ENCODE data around the gene SLC66A1.

- no peak for TF ChIP-seq CTCF (IDR thresholded peaks at IDR 0.05)
- no peak for TF ChIP-seq POLR2A (IDR thresholded peaks at IDR 0.05)
Measured at GRCh38 chr1:19350566-19350965, 38.4 kb downstream of the SLC66A1 start.

Measured in prostate gland (tissue), 2 donors.